HT1080 (cell line): Measurements from ENCODE around the gene ATP10D. TPM values are rescaled to one million over a fixed set of nuclear protein-coding genes. Genes with fewer than 3 reads are reported as not detected.

Experiments
- DNase-seq: peaks from one replicate; pipeline ENCODE4 v3.0.0-alpha.2; 2015; ENCODE audit warnings: low read depth
- total RNA-seq: library from RNA; depleted of rRNA; stranded (reverse); fragments of >200 nt; shearing (Covaris generic); gene quantifications from 2 replicates; pipeline ENCODE4 v1.2.3, GENCODE V29; 2014

Gene ATP10D
- total RNA-seq, 1 experiment from 2014 or later = 11.0 TPM

DNA sequence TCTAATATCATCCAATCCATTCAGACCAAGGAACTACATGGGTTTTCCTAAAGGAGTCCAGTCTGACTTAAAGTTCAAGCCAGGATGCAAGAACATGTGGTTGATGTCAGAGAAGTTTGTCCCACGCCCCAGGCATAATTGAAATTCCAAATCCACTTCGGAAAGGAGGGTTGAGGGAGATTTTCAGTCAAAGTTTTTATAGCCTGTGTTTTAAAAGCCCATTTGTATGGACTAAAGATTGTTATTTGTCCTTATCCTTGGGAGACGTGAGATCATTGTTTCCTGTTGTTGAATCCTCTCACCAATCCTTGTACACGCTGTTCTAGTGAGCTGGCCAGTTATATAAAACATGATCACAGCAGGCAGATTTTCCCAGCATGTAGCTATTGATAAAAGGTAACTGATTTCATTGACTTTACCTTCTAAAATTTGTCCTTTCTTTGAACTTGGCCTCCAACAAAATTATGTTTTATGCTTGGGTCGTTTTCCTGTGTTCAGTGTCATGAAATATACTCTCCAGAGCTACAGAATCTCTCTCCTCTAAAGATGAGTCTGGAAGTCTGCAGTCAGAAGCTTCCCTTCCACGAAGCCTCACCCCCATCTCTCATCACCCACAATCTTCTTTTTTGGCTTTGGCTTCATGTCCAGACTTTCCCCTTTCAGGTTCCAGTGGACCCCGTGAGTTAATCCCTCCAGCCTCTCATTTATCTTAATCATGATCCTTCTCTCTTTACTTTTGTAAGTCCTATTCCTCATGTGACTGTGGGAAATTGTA lies 92.9 kb downstream of the ATP10D start:
- no peak for DNase-seq

- DNase-seq = no peak
Measured at GRCh38 chr4:47579235-47579634, 94.2 kb downstream of the ATP10D start.

DNA sequence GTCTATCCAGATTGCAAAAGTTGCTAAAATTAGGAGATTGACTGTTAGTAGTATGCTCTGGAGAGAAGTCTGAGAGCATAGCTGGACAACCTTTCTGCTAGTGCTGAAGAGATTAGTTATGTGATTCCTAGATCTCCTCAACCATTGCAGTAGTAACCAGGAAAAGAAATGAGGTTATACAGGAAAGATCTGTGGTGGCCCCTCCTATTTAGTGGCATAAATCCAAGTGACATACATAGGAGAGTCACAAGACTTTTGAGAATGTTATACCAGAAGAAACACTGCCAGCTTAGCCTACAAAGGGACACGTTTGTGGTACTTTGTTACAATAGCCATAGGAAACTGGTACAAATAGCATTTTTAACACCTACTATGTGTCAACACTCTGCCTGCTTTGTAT lies 105.2 kb downstream of the ATP10D start:
- DNase-seq = no peak

DNA sequence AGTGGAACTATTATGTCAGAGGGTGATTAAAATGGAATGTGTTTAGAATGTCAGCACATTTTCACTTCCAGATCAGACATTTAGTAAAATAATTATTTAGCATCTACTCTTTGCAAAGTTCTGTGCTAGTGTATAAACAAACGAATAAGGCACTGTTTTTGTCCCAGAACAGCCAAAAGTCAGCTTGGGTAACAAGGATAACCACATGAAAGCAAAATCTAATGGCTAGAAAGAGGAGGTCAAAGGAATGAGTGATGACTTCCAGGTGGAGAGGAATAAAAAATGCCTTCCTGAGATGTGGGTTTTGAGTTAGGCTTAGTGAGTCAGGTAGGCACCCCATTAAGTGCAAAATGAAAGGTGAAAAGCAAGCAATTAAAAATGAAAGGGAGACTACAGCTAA lies 112.6 kb downstream of the ATP10D start:
- no peak for DNase-seq

GRCh38 chr4:47598320-47598719 lies 113.2 kb downstream of the ATP10D start:
- no peak for DNase-seq

DNA sequence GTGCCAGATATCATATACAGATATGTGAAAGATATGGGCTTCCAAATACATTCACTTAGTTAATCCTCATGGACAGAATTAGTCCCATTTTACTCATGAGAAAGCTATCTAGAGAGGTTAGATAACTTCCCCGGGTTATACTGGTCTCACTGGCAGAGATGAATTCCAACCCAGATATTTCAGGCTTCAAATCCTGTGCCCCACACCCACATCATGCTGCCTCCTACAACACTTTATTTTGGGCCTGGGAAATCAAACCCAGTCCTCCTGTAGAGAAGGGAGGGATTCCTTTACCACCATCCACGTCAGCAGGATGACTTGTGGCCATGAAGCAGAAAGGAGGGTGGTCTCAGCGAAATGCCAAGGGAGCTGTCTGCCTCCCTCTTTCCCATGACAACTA lies 113.8 kb downstream of the ATP10D start:
- no peak for DNase-seq

DNA sequence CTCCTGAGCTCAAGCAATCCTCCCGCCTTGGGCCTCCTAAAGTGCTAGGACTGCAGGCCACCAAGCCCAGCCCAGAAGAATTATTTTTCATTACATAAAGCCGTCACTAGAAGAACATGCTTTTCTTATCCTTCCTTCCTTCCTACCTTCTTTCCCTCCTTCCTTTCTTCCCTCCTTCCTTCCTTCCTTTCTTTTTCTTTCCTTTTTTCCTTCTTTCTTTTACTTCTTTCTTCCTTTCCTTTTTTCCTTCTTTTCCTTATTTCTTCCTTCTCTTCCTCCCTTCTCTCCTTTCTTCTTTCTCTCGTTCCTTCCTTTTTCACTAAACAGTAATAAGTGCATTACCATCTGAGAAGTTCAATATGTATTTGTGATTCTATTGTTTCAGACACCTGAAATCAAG lies 121.4 kb downstream of the ATP10D start:
- DNase-seq = no peak

DNA sequence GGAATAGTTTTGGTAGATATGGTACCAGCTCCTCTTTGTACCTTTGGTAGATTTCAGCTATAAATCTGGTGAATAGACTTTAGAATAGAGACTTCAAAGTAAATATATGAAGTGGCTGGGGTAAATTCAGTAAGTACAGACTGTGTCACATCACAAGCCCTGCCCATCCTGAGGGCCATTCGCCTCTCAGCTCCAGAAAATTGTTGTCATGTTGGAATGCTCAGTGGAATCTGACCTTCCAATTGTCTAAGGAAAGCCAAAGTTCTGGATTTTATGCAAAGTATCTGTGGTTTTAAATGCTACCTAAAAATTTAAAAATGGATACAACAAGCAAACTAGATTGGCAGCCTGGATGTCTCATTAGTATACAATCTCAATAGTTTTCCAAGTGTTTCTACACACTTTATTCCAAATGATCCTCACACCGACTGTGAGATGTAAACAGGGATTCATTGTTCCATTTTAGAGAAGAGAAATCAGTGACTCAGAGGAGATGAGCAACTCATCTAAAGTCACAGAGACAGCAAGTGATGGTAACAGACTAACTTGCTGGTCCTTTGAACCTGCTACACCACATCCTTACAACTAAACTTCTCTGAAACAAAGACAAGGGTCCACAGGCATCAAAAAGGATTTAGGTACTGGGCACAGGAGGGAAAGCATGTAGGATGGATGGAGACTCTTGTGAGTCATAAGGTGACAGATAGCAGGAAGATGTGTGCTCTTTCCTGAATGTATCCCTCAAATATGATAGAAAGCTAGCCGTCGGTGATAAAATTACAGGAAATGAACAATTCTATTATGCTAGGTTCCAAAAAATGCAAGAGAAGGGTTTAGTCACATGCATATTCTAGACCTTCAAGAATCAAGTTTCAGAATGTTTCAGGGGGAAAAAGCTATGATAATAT lies 127.3 kb downstream of the ATP10D start:
- peak; percentile 90 for DNase-seq

GRCh38 chr4:47615385-47615784 lies 130.3 kb downstream of the ATP10D start:
- peak; percentile 48 for DNase-seq

DNA sequence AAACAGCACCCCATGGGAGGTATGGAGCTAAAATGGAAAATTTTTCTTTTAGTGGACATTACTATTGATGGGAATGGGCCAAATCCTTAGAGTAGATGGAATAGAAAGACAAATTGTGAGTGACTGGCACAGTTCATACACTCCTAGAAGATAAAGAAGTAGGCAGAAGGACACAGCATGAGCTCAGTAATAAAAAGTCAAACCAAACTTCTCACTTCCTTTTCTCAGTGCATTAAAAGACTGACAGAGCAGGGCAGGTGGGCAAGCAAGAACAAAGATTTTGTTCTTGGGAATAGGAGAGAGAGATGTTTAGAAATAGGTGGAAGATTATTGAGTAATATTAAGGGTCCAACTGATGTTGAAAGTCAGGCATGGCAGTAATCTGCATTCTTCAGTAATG lies 132.5 kb downstream of the ATP10D start:
- no peak for DNase-seq

DNA sequence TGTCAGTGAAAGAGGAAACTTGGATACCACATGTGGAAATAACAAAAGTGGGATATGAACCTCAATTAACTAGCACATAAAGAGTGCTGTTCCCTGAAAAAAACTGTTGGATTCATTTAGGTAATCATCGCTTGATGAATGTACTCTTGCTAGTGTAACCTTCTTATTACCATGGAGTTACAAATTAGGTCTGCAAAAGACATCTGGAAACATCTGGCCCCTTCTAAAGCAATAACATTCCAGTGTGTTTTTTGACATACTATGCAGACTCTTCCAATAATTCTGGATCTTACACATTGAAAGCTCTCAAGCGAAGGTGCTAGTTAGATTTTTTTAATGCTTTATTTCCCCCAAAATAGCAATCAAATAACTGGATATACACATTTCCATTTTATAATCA lies 134.6 kb downstream of the ATP10D start:
- no peak for DNase-seq

DNA sequence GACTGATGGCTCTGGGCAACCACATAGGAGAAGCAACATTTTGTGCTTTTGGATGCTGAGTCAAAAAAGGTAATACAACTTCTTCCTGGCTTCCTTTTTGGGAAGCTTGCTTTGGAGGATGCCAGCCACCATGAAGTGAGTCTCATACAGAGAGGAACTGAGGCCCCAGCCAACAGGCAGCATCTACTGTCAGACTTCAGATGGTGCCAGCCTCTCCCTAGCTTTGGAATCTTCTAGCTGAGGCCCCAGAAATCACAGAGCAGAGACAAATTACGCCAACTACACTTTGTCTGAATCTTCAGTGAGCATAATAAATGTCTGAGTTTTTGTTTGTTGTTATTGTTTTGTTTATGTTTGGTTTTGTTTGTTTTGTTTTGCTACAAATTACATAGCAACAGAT lies 136.1 kb downstream of the ATP10D start:
- DNase-seq = no peak

- peak; percentile 66 for DNase-seq
Measured at GRCh38 chr4:47624031-47624441, 139.0 kb downstream of the ATP10D start.

- no peak for DNase-seq
Measured at GRCh38 chr4:47631161-47631560, 146.1 kb downstream of the ATP10D start.

- peak; percentile 79 for DNase-seq
Measured at GRCh38 chr4:47639531-47639930, 154.5 kb downstream of the ATP10D start.

DNA sequence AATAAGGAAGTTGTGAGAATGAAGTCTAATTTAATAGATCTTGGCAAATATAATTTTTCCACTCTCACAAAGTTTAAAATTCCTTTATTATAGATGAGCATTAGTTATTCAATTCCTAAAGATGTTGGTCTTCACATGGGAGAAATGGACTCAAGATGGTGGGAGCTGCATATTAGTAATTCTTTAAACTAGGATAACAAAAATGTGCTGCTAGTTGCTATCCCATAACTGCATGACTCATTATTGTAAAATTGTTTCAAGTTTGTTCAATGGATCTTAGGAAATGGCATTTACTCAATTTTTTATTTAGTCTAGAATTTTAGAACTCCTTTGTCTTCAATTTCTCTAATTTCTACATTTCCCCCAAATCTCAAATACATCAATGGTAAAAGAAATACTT lies 155.8 kb downstream of the ATP10D start:
- DNase-seq = no peak

- no peak for DNase-seq
Measured at GRCh38 chr4:47641755-47642154, 156.7 kb downstream of the ATP10D start.

DNA sequence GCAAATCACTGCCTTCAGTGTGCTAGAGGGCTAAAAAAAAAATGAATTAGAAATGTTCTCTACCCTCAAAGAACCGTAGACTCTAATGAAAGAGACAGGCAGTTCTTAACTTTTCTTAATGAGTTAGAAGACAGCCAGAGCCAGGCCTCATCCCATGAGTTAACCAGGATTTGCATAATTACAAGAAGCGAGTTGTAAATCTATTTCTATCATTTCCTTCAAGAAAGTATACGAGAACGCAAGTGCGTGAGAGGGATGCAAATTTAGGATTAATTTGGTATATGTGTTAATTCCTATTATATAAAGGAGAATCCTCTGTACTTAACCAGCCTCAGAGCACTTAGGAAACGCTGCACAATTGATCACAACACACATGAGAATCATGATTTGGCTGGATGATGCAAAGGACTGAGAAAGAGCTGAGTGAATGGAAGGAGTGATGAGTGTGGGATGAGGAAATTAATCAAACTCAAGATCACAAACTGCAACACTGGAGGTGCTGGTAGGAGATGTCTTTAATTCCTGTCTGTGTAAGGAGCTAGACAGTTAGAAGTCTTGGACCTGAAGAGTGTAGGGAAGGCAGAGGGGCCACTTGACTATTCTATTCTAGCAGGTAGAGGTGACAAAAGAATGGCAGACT lies 157.2 kb downstream of the ATP10D start:
- DNase-seq = no peak
